GM12892 (cell line): ENCODE data around the gene NAT16.

Experiments
- DNase-seq: peaks from one replicate; pipeline ENCODE4 v3.0.0; 2011; ENCODE audit not compliant: insufficient read length
- FAIRE-seq: peaks from 2 replicates; lab custom pipeline; 2011; peaks lifted over from hg19 to GRCh38; lab: Jason Lieb, UNC
- POLR2A ChIP-seq: IDR thresholded peaks from 2 replicates; pipeline ENCODE4 v1.6.1; 2011; ENCODE audit warnings: low read depth, low read length, control low read depth
- POLR2AphosphoS5 ChIP-seq: IDR thresholded peaks from 2 replicates; pipeline ENCODE4 v1.6.1; 2011; ENCODE audit warnings: low read depth, low read length, control low read depth
- TAF1 ChIP-seq: IDR thresholded peaks from 2 replicates; pipeline ENCODE4 v1.6.1; 2011; ENCODE audit warnings: low read depth, mild to moderate bottlenecking, control low read depth, low read length, borderline replicate concordance

The NAT16 gene

DNA sequence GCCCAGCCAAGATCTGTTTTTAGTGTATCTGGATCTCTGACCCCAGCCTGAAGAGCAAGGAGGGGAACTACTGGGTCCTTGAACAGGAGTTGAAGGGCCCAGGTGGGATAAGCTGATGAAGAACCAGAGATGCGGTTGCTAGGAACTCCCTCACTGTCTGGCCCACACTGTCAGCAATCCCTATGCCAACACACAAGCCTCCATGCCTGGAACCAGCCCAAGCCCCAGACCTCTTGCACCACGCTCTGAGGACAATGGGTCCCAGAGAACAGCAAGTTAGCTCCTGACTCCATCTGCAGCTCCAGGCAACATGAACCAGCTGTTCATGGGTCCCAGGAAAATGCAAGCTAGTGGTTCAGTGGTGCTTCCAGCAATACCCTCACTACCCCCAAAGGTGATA is 2.4 kb downstream of the NAT16 start:
- FAIRE-seq (no peak), DNase-seq (no peak)
- TF ChIP-seq TAF1 (no peak), POLR2A (no peak), POLR2AphosphoS5 (no peak)

DNA sequence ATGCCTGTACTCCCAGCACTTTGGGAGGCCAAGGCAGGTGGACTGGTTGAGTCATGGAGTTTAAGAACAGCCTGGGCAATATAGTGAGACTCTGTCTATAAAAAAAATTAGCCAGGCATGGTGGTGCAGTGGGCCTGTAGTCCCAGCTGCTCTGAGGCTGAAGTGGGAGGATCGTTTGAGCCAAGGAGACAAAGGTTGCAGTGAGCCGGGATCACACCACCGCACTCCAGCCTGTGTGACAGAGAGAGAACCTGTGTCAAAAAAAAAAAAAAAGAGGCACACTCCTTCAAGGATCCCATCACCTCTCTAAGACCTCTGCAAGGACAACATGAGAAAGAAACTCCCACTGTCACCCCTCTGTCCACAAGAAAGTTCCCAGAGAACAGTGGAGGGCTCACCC is 4.4 kb downstream of the NAT16 start:
- FAIRE-seq, result no peak
- TF ChIP-seq TAF1 (no peak), POLR2AphosphoS5 (no peak), POLR2A (no peak)

DNA sequence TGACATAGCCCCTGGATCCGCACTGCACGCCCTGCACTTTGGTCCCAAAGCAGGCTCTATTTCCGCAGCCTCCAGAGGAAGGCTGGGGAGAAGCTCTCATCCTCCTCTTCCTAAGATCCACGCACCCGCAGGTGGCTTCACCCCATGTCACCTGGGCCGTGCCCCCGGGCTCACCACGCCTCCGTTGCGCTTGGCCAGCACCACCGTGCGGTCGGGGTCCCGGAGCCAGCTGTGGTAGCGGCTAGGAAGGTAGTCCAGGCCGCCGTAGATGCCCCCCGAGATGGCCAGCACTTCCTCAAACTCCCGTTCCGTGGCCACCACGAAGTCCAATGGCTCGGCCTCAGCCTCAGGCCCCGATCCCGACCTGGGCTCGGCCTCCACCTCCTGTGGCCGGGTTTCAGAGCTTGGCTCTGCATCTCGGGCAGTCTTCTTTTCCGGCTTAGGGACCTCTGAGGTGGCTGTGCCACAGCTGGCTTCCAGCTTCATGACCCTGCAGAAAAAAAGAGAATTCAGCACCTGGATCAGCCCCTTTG is 5.7 kb downstream of the NAT16 start:
- FAIRE-seq (no peak), DNase-seq (no peak)
- TF ChIP-seq POLR2A (no peak), POLR2AphosphoS5 (no peak)

More for the DNA sequence above, 4.4 kb downstream of the NAT16 start:
- DNase-seq, result no peak

DNA sequence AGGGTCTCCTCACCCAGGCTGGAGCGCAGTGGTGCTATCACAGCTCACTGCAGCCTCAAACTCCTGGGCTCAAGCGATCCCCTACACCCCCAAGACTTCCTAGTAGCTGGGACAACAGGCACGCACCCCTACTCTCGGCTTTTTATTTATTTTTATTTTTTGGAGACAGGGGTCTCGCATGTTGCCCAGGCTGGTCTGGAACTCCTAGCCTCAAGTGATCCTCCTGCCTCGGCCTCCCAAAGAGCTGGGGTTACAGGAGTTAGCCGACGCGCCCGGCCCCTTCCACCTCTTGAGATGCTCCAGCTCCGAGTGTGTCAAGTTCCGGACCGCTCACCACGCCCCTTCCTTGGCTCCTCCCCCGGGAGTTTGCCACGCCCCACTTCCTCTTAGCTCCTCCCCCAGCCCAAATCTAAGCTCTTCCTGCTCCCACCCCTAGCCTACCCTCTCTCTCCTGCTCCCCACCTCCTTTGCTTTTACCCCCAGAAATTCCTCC is 6.3 kb downstream of the NAT16 start:
- no peak for FAIRE-seq

DNA sequence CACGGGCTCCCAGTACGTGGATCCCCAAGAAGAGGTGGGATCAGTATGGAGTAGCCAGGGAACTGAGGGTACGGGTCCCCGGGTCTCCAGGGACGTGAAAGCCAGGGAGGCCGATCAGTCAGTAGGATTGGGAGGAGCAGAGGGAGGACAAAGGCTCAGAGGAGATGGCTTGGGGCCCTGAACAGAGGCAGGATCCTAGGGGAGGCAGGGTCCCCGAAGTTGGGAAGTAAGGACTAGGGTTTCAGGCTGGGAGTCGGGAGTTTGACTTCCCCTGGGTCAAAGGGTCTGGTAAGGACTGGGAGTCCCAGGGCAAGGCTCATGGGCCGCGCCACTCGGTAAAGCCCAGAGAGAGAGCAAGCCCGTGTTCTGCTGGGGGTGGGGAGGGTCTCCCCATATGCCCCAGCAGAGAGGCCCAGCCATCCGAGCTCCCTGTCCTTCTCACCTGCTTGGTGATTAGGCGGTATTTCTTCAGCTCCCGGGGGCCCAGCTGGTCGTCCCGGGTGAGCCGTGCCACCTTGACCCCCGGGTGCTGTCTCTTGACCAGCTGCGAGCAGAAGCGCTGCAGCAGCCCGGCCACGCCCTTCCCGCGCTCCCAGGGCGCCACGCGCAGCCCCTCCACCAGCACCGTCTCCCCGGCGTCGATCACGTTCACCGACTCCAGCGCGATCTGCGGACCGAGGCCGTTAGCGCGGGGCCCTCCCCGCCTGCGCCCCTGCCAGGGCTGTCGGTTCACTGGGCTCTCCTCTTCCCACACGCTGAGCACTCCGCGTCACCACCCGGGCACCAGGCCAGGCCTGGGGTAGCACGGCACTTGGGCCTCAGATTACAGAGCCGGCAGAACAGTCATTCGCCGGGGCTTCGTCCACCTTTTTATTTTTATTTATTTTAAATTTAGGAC is 7.0 kb downstream of the NAT16 start:
- FAIRE-seq, result no peak
- TF ChIP-seq POLR2A, result no peak
- TF ChIP-seq POLR2AphosphoS5, result no peak
- TF ChIP-seq TAF1, result no peak
- no peak for DNase-seq

More for the DNA sequence above, 6.3 kb downstream of the NAT16 start:
- DNase-seq, result no peak
- TF ChIP-seq POLR2A, result no peak
- TF ChIP-seq TAF1, result no peak

DNA sequence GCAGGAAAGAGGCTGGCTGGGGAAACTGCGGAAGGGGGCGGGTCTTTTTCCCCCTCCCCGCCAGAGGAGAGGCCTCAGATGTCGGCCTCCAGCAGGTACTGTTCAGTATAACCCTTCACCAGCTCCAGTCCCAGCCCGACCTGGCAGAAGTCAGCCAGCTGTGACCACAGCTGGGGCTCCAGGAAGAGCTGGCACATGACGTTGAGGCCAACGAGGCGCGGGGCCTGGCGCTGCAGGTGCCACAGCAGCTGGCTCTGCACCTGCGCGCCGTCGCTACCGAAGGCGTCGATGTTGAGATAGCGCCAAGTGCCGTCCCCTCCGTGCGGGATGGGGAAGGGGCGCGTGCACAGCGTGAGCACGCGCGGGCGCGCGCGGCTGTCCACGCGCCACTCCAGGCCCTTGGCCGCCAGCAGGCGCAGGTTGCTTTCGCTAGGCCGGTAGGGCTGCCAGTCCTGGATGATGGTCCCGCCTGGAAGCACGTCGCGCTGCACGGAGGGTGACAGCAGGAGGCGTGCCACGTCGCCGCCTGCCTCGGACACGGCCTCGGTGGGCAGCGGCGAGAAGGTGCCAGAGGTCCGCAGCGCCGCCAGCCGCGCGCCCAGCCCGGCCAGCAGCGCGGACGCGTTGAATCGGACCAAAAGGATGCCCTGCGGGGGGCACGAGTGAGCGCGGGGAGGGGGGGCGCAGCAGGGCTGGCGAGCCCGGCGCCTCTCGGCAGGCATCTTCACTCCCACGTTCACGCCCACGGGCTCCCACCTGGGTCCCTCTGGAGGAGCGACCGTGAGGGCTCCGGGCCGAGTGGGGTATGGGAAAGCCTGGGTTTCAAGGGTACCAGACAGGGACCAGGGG is 7.9 kb downstream of the NAT16 start:
- no peak for TF ChIP-seq TAF1
- no peak for TF ChIP-seq POLR2AphosphoS5
- FAIRE-seq, result no peak
- no peak for DNase-seq

DNA sequence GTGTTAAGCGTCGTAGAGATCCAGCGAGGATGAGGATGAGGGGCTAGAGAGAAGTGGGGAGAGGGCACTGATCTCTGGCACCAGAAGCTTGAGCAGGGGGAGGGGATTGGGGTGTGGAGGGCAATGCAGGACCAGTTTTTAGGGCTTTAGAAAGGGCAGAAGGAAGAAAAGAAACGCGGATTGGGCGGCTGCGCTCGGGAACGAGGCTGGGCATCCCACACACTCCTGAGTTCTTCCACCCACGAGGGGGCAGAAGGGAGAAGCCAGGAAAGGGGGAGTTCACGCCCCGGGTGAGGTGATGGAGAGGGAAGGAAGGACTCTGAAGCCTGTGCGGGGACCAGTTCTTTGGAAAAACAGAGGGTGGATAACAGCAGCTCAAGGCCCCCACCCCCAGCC is 8.7 kb downstream of the NAT16 start:
- TF ChIP-seq POLR2A (no peak), POLR2AphosphoS5 (no peak), TAF1 (no peak)
- DNase-seq (no peak), FAIRE-seq (no peak)

DNA sequence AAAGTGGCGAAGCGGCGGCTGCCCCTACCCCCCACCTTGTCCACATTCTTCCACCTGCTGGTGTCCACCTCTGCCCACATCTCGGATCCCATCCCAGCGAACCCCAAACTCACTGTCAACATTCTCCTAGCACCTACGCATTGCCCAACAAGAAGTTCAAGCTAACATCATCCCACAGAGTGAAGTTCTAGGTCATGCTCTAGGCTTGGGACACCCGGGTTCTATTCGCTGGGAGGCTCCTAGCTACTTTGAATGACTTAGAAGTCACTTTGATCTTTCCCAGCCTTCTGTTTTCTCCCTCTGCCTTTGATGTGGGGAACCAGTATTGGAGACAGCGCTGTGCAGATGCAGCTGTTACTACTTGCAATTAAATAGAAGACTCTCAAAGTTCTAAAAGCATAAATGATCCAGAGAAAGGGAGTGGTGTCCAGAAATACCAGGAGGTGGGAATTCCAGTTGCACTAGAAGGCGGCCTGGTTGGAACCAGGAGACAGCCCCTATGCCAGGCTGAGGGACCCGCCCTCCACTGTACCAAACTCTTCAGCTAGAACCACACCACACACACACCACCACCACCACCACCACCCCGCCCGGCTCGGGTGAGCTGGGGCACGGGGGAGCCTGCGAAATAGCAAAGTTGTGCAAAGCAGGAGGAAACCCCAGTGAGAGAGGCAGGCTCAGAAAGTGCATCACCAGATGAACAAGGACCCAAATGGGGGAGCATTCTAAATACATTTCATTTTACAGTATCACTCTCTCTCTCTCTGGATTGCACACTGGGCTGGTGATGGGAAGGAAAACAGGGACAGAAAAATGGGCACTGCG is 9.3 kb downstream of the NAT16 start:
- FAIRE-seq (no peak), DNase-seq (no peak)
- TF ChIP-seq TAF1 (no peak), POLR2A (no peak), POLR2AphosphoS5 (no peak)

DNA sequence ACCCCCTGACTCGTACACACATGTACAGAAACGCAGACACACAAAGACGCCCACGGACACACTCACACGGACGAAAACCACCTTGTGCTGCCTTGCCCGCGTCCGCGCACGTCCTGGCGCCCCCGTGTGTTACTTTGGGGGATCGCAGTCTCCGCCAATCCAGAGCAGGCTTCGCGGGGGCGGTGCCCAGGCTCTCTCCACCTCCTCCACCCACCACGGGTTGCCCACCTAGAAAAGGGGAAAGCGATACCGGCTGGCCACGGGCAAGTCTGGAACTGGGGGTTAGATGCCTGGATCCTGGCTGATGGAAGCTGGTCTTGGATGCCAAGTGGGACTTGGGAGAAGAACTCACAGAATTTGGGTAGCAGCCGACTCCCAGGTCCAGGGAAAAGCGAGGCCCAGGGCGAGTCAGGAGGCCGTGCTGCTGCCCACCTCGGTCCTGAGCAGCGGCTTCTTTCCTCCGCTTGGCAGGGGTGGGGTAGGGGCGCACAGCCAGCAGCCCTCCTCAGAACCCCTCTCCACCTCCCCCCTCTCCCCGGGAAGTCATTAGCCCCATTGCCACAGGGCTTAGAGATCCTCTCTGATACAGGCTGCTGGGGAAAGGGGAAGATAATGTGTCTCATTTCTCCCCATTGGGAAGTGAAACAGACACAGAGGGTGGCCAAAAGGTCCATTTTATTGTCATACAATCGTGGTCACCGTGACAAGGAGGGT is 10.1 kb downstream of the NAT16 start:
- FAIRE-seq (peak; percentile 89), DNase-seq (peak; percentile 78)
- TF ChIP-seq TAF1, result no peak
- TF ChIP-seq POLR2AphosphoS5, result no peak
- no peak for TF ChIP-seq POLR2A

DNA sequence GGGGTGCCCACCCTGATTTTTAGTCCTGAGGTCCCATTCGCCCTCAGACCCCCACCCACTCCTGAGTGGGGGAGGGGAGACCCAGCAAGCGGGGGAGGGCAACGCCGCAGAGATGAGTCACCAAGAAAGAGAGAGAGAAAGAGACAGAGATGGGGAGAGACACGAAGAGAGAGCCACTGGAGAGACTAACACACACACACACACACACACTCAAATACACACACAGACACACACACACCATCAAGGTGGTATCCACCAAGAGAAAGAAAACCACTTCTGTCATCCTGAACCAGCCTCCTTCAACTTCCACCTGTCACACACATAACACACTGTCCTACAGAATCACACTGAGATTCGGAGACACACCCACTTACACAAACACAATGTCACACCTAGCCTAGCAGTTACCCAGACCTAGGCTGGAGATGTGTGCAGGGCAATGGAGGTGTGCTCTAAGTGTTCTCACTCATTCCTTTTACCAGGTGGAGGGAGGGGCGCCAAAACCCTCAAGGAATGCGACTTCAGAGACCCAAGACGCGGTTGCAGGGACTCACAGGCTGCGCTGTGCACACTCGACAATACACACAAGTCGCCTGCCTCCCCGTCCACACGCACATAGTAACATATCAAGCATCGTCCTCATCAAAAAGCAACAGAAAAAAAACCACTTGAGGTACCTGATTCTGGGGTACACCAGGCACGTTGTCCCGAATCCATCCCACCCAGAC is 10.8 kb downstream of the NAT16 start:
- TF ChIP-seq POLR2A (no peak), TAF1 (no peak), POLR2AphosphoS5 (no peak)
- DNase-seq (no peak), FAIRE-seq (no peak)
